HG02852 (cell line): ENCODE data around the gene OAT.

Experiments
- ATAC-seq: cut with Tn5 transposase; IDR thresholded peaks from one replicate; pipeline ENCODE4 v1.9.1; 2021; ENCODE audit warnings: mild to moderate bottlenecking, moderate library complexity; ENCODE audit not compliant: unreplicated experiment

OAT gene

DNA sequence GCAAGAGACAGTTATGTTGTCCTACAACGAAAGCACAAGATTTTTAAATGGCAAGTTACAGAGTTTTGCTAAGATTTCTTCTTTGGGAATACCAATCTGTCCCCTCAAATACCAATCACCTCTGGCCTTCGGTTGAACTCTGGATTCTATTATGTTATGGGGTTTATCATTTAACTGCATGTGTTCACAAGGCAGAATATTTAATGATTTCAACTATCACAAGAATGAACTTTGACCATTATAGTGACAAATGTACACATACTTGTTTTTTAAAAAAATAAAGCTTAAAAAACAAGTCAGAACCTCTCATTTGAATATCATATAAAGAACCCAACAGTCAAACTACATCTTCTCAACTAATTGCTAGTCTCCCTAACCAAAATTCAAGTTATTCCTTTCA lies 11.3 kb downstream of the OAT start:
- ATAC-seq: no peak

GRCh38 chr10:124403548-124403947 lies 15.2 kb downstream of the OAT start:
- peak; percentile 83 for ATAC-seq

- no peak for ATAC-seq
Measured at GRCh38 chr10:124402273-124402672, 16.4 kb downstream of the OAT start.

GRCh38 chr10:124401633-124402032 lies 17.1 kb downstream of the OAT start:
- ATAC-seq: no peak

GRCh38 chr10:124394583-124394982 lies 24.1 kb downstream of the OAT start:
- no peak for ATAC-seq

DNA sequence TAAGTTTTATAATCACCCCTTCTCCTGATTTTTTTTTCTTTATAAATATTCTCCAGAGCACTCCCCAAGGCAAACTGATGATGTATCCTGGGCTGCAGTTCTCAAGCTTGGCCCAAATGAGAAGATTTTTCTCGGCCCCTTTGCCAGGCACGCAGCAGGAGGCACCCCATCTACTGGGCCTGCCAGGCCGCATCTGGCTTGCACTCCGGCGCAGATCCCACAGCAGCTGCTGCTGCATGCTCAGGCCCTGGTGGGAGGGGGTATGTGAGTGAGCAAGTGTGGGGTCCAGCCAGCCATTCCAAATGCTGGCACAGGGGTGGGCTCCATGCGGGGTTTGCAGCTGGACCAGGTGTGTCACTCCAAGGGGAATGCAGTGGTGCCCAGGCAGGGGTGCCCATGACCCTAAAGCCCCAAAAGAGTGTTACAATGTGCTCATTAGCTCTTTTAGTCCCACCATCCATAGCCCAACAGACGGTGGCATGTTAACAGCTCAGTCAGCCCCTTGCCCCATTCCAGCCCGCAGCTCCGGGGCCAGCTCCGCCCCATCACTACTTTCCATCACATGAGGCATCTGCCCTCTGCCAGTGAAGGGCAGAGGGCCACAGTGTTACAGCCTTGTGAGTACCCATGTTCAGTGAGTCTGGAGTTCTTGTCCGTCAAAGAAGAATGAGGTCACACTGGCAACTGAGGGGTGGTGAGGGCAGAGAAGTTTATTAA lies 25.9 kb downstream of the OAT start:
- ATAC-seq: no peak

- ATAC-seq: no peak
Measured at GRCh38 chr10:124390471-124391187, 28.1 kb downstream of the OAT start.

DNA sequence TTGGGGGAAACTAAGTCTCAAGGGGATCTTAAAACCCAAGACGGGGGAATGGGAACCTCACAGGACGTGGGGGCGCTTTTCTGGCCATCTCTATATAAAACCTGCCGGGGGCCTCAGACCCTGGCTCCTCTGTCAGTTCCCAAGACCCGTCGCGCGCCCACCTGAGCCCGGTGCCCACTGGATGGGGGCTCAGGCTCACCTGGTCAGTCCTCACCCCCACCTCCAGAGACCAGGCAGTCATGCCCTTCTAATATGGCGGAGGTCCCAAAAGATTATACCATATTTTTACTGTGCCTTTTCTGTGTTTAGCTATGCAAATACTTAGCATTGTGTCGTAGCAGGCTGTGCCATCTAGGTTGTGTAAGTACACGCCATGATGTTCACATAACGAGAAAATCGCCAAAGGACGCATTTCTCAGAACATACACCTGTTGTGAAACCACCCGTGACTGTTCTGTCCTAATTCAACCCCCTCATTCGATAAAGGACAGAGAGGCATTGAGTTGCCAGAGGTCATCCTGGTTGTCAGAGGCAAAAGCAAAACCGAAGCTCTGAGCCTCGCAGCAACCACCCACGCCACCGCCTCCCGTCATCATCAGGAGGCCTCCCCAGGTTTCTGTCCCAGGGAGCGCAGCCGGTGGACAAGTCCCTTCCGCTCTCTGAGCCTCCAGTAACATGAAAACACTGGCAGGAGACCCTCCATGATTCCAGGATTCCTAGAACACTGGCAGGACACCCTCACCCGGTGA lies 28.9 kb downstream of the OAT start:
- ATAC-seq: no peak

DNA sequence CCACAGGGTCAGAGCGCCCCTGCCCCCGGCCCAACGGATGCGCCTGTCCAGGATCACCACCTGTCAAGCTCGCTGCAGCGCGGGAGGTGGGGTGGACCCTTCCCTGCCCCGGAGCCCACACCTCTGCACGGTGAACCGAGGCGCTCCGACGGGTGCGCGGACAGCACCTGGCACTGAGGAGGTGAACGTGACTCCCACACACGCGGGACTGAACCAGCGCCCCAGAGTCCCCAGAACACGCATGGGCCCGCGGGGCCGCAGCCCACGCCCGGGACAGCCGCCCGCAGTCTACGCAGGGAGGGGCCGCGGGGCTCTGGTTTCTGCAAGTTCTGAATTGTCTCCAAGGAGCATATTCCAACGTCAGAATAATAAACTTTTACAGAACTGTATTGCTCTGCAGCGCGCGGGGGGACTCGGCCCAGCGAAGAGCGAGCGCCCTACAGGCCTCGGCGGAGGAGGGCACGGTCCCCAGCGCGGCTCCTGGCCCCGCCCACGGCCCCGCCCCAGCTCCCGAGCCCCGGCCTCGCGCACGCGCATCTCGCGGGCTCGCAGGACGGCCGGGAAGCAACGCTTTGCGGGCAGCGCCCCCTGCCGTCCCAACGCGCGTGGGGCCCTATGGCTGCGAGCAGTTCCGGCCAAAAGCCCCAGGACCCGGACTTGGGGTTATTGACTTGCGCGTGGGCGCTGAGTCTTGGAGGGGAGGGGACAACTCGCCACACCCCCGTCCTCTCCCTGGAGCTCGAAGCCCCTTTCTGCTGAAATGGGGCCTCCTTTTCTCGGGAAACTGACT lies 29.7 kb downstream of the OAT start:
- ATAC-seq: peak; percentile 95

DNA sequence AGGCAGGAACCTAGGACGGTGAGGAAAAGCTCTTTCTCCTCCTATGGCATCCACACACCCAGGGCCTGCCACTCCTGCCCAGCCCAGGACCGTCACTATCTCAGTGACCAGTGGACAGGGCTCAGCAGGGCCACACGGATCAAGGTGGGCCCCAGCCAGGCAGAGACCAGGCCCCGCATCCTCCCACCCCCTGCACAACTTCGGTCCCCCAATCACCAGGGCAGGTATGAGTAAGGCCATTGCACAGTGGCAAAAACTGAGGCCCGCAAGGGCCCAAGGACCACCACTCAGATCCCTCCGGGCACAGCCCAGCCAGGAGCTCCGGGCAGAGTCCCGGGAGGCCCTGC lies 30.3 kb downstream of the OAT start:
- ATAC-seq: no peak

- ATAC-seq: no peak
Measured at GRCh38 chr10:124387078-124387874, 31.4 kb downstream of the OAT start.

DNA sequence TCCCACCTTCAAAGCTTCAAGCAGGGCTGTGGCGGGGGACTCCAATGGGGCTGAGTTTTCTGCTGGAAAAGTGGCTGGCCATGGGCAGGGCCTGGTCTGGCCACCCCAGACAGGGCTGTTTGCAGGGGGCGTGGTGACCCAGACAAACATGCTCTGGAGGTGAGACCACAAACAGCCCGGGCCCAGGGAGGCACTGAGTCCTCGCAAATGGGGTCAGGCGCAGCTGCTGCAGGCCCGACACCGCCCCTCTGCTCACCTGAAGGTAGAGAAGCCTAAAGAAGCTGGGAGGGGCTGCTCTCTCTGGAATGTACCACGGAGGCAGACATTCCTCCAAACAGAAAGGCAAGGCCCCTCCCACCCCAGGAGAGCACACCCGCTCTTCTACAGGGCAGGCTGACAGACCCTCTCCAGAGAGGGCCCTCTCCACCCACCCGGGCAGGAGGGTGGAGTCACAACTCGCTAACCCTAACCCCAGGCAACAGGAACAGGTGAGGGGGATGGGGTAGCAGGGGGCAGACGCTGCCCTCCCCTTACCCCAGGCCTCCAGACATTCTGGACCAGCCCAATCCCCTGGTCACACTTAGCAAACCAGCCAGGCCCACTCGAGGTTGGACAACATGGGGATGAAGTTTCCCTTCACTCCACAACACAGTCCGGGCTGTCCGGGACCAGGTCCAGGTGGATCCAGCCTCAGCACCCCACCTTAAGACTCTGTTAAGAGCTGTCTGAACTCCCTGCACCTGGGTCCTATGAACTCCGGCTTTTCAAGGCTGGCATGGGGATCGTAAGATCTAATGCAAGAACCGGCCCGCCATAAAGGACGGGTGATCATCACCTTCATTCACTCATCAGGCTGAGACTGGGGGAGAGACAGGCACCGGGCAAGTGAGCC lies 32.3 kb downstream of the OAT start:
- ATAC-seq: no peak

GRCh38 chr10:124385627-124386185 lies 33.0 kb downstream of the OAT start:
- ATAC-seq: no peak

DNA sequence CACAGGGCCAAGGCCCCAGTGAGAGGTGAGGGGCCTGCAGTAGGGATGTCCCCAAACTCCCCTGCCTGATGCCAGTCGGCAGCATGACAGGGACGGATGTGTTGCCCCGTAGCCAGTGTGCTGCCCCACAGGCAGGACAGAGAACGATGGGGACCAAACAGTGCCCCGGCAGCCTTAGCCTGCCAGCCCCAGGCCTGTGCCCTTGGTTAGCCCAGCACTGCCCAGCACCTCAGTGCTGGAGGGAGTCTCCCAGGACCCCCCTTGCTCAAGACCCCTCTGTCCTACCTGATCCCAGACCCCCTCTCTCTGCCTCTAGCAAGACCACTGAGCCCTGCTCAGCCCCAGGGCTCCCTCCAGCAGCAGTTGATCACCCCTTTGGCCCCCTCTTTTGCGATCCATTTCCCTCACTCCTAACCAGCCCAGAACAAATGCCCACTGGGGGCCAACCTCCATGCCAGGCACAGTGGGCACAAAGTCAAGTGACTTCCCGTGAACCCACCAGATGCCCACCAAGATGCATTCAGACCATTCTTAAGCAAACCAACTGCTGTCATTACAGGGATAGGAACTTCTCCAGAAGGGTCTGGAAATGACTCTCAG lies 34.0 kb downstream of the OAT start:
- no peak for ATAC-seq

DNA sequence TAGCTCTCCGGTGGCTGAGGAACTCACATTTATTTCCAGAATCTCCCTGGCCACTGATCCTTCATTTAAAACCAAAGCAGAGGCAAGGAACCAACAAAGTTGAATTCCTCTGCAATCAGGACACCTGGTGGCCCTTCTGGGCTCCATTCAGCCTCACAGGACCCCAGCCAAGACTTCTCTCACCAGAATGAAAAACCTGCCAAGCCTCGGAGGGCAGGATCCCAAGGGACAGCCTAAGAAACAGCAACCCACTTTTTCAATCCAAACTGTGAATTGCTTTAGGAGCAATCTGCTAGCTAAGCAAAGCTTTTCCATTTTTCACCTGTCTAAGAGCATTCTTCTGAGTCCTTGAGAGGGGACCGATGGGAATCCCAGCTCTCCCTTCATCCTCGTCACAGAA lies 34.6 kb downstream of the OAT start:
- ATAC-seq: no peak

- ATAC-seq: no peak
Measured at GRCh38 chr10:124383496-124383895, 35.2 kb downstream of the OAT start.

DNA sequence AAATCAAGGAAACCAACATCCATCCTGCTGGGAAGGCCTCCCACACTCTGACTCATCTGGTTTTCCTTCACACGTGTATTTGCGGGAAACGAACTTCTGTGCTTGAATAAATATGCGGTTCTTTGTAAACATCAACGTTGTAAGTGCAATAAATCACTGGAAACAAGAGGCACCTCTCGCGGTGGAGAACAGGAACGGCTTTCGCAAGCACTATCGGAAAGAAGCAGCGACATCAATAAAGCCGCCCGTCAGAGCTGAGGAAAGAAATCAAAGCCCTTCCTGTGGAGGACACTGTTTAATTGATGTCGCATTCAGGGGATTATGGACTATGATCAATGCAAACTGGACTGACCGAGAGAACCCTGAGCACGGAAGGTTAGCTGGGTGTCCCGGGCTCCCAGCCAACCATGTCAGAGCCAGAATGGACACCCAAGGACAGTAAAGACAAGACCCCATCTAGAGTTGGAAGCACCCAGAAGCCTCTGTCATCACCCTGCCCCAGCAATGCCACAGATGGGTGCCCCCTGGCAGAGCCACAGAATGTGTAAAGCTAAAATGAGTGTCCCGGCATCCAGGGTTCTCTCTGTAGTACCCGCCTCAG lies 37.6 kb downstream of the OAT start:
- no peak for ATAC-seq

DNA sequence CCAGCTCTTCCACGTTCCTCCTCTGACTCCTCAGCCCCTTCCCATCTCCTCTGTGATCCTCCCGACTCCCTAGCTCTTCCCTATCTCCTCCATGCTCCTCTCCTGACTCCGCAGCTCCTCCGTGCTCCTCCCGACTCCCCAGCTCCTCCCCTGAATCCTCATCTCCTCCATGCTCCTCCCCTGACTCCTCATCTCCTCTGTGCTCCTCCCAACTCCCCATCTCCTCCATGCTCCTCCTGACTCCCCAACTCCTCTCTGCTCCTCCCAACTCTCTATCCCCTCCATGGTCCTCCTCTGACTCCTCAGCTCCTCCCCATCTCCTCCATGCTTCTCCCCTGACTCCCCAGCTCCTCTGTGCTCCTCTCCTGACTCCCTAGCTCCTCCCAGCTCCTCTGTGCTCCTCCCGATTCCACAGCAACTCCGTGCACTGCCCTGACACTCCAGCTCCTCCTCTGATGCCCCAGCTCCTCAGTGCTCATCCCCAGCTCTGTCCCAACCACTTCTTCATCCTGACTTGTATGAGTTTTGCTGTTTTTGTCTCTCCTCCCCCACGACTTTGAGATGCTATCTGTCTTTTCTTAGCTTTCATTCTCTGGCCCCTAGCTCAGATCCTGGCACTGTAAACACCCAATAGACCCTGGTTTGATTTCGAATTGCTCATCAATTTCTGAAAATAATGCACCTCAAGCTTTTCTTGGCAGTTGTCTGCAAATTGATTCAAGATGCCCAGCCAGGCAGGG lies 38.3 kb downstream of the OAT start:
- no peak for ATAC-seq
